H9 (cell line): ENCODE data around the gene POC1B. TPM values are rescaled to one million over a fixed set of nuclear protein-coding genes. Genes with fewer than 3 reads are reported as not detected.

Source experiments
- DNase-seq: peaks from one replicate; pipeline ENCODE4 v3.0.0-alpha.2; 2017
- H2AFZ ChIP-seq: one replicate; pipeline ENCODE4 v1.6.1; 2013; ENCODE audit warnings: mild to moderate bottlenecking, low read length, control low read depth, moderate library complexity
- H2AK5ac ChIP-seq: 2 replicates; pipeline ENCODE4 v1.6.1; 2013; ENCODE audit warnings: low read length, control low read depth, mixed read lengths; ENCODE audit not compliant: insufficient read length
- H2BK120ac ChIP-seq: one replicate; pipeline ENCODE4 v1.6.1; 2013; ENCODE audit warnings: low read depth, mild to moderate bottlenecking, low read length, control low read depth, inconsistent platforms; ENCODE audit not compliant: poor library complexity, severe bottlenecking
- H2BK12ac ChIP-seq: 2 replicates; pipeline ENCODE4 v1.6.1; 2013; ENCODE audit warnings: low read length, control low read depth, mixed read lengths, low read depth; ENCODE audit not compliant: insufficient read length
- H2BK15ac ChIP-seq: 2 replicates; pipeline ENCODE4 v1.6.1; 2013; ENCODE audit warnings: low read depth, low read length, control low read depth
- H2BK20ac ChIP-seq: one replicate; pipeline ENCODE4 v1.6.1; 2013; ENCODE audit warnings: low read depth, mild to moderate bottlenecking, low read length, control low read depth, inconsistent platforms; ENCODE audit not compliant: poor library complexity, severe bottlenecking
- H2BK5ac ChIP-seq: 2 replicates; pipeline ENCODE4 v1.6.1; 2013; ENCODE audit warnings: low read length, control low read depth, mixed read lengths; ENCODE audit not compliant: insufficient read length
- H3K14ac ChIP-seq: 2 replicates; pipeline ENCODE4 v1.6.1; 2013; ENCODE audit warnings: low read length, control low read depth; ENCODE audit not compliant: insufficient read depth
- H3K18ac ChIP-seq: 2 replicates; pipeline ENCODE4 v1.6.1; 2013; ENCODE audit warnings: low read depth, mild to moderate bottlenecking, mixed read lengths, low read length, control low read depth; ENCODE audit not compliant: insufficient read length
- H3K23ac ChIP-seq: 2 replicates; pipeline ENCODE4 v1.6.1; 2013; ENCODE audit warnings: low read length, control low read depth, mixed read lengths, low read depth; ENCODE audit not compliant: insufficient read length
- H3K23me2 ChIP-seq: 2 replicates; pipeline ENCODE4 v1.6.1; 2013; ENCODE audit warnings: low read depth, mild to moderate bottlenecking, mixed read lengths, low read length, control low read depth; ENCODE audit not compliant: insufficient read length, poor library complexity, severe bottlenecking
- H3K27ac ChIP-seq: 2 replicates; pipeline ENCODE4 v1.5.1; 2013; ENCODE audit warnings: low read length, control low read depth, mixed read lengths, low read depth; ENCODE audit not compliant: insufficient read length
- H3K27me3 ChIP-seq: 2 replicates; pipeline ENCODE4 v1.6.1; 2013; ENCODE audit warnings: low read length, control low read depth, inconsistent platforms; ENCODE audit not compliant: insufficient read depth
- H3K4ac ChIP-seq: 2 replicates; pipeline ENCODE4 v1.6.1; 2013; ENCODE audit warnings: low read depth, mild to moderate bottlenecking, control low read depth, inconsistent platforms, low read length, moderate library complexity
- H3K4me1 ChIP-seq: 2 replicates; pipeline ENCODE4 v1.6.1; 2013; ENCODE audit warnings: low read length, control low read depth, inconsistent platforms; ENCODE audit not compliant: insufficient read depth
- H3K4me2 ChIP-seq: 2 replicates; pipeline ENCODE4 v1.6.1; 2013; ENCODE audit warnings: low read length, control low read depth, mixed read lengths; ENCODE audit not compliant: insufficient read length, insufficient read depth
- H3K56ac ChIP-seq: 2 replicates; pipeline ENCODE4 v1.6.1; 2013; ENCODE audit warnings: low read depth, mild to moderate bottlenecking, mixed read lengths, low read length, control low read depth; ENCODE audit not compliant: insufficient read length
- H3K79me1 ChIP-seq: 2 replicates; pipeline ENCODE4 v1.6.1; 2013; ENCODE audit warnings: low read depth, mild to moderate bottlenecking, moderate library complexity, low read length, control low read depth, inconsistent platforms; ENCODE audit not compliant: insufficient read depth, poor library complexity, severe bottlenecking
- H3K79me2 ChIP-seq: 2 replicates; pipeline ENCODE4 v1.6.1; 2013; ENCODE audit warnings: low read length, control low read depth, inconsistent platforms; ENCODE audit not compliant: insufficient read depth
- H3K9ac ChIP-seq: 2 replicates; pipeline ENCODE4 v1.6.1; 2013; ENCODE audit warnings: low read length, control low read depth, mixed read lengths; ENCODE audit not compliant: insufficient read length; ENCODE audit errors: extremely low read depth
- H3K9me3 ChIP-seq: one replicate; pipeline ENCODE4 v1.6.1; 2013; ENCODE audit warnings: low read depth, low read length, inconsistent platforms; ENCODE audit not compliant: control insufficient read depth
- H3T11ph ChIP-seq: one replicate; pipeline ENCODE4 v1.6.1; 2013; ENCODE audit warnings: mild to moderate bottlenecking, low read length, control low read depth, inconsistent platforms
- H4K20me1 ChIP-seq: one replicate; pipeline ENCODE4 v1.6.1; 2013; ENCODE audit not compliant: control insufficient read depth, insufficient read length, insufficient read depth
- H4K5ac ChIP-seq: 2 replicates; pipeline ENCODE4 v1.6.1; 2013; ENCODE audit warnings: low read depth, mild to moderate bottlenecking, mixed read lengths, low read length, control low read depth; ENCODE audit not compliant: insufficient read length
- H4K8ac ChIP-seq: replicated peaks from 2 replicates; pipeline ENCODE4 v1.6.1; 2013; ENCODE audit warnings: low read length, control low read depth, mixed read lengths, low read depth; ENCODE audit not compliant: insufficient read length
- H4K91ac ChIP-seq: 2 replicates; pipeline ENCODE4 v1.6.1; 2013; ENCODE audit warnings: low read depth, mild to moderate bottlenecking, moderate library complexity, mixed read lengths, low read length, control low read depth; ENCODE audit not compliant: insufficient read length
- H3K27ac Mint-ChIP-seq, 3 experiments: 2 replicates in 2 of 3; 3 replicates in 1 of 3; pipeline ENCODE4 v1.8.0; 2020 to 2021; ENCODE audit warnings: mixed read lengths in 3 of 3, mild to moderate bottlenecking in 1 of 3, moderate library complexity in 1 of 3
- H3K27me3 Mint-ChIP-seq: 2 replicates; pipeline ENCODE4 v1.8.0; 2021; ENCODE audit warnings: low read depth, mild to moderate bottlenecking, moderate library complexity, mixed read lengths
- H3K36me3 Mint-ChIP-seq, 3 experiments: 2 replicates in 2 of 3; 3 replicates in 1 of 3; pipeline ENCODE4 v1.8.0; 2020 to 2021; ENCODE audit warnings: low read depth in 3 of 3, mixed read lengths in 3 of 3; ENCODE audit not compliant: insufficient read depth in 1 of 3
- H3K4me1 Mint-ChIP-seq, 2 experiments: 2 replicates each; pipeline ENCODE4 v1.8.0; 2020; ENCODE audit warnings: mixed read lengths in 2 of 2
- H3K4me3 Mint-ChIP-seq, 2 experiments: 2 replicates in 1 of 2; 3 replicates in 1 of 2; pipeline ENCODE4 v1.8.0; 2020 to 2021; ENCODE audit warnings: mild to moderate bottlenecking in 2 of 2, mixed read lengths in 2 of 2, moderate library complexity in 1 of 2
- H3K9me3 Mint-ChIP-seq, 2 experiments: 2 replicates in 1 of 2; 3 replicates in 1 of 2; pipeline ENCODE4 v1.8.0; 2020; ENCODE audit warnings: mild to moderate bottlenecking in 2 of 2, mixed read lengths in 2 of 2, moderate library complexity in 1 of 2
- CTCF ChIP-seq: fragments of 200-600 bp; sonication (generic); conservative IDR thresholded peaks from 3 replicates; pipeline ENCODE4 v1.8.0; 2021; ENCODE audit warnings: antibody characterized with exemption, mild to moderate bottlenecking
- WGBS: extraction: QIAGEN DNeasy Blood & Tissue Kit; methylation state at CpG from one replicate; pipeline ENCODE4 v1.1.7; 2013; ENCODE audit warnings: missing lambda C conversion rate, low lambda C conversion rate, mixed read lengths; ENCODE audit not compliant: insufficient read length; ENCODE audit errors: extremely low coverage; 5-methylcytosine and 5-hydroxymethylcytosine counted together
- total RNA-seq: library from RNA; stranded (reverse); gene quantifications from 2 replicates; pipeline ENCODE4 v1.2.1, GENCODE V29; 2021

Gene POC1B
- total RNA-seq, 1 experiment from 2014 or later: 12.5 TPM

DNA sequence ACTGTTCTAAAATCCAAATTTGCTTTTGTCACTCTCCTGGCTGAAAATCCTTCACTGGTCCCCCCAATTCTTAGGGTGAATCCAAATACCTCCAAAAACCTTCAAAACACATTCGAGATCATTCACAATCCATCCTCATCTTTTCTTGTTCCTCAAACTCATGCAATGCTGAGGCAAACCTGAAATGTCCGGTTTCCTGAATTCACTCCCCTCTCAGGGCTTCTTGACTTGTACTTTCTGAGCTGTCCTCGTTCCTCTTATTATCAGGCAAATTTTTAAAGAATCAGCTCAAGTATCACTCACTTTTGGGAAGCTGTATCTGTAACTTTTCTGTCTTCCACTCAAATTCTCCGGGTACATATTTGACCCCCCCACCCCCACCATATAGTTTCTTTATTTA lies 88.6 kb downstream of the POC1B start:
- no peak for DNase-seq
- no peak overlapping the region for H3T11ph ChIP-seq
- no peak overlapping the region for H3K14ac ChIP-seq
- H4K5ac ChIP-seq: no peak overlapping the region
- no CpG with 5 or more reads among the region's 4 CpGs for WGBS
- H3K9ac ChIP-seq: no peak overlapping the region
- H3K79me2 ChIP-seq: no peaks in the 10 kb centered on the region
- H2AK5ac ChIP-seq: no peak overlapping the region
- H4K20me1 ChIP-seq: no peaks in the 10 kb centered on the region
- H3K9me3 Mint-ChIP-seq: peaks cover 13% of the 10 kb centered on the region in 2 experiments
- no peak overlapping the region for H3K18ac ChIP-seq
- H3K9me3 ChIP-seq: peaks cover 6% of the 10 kb centered on the region
- H3K4me1 ChIP-seq: no peaks in the 10 kb centered on the region
- no peaks in the 10 kb centered on the region for H3K4me1 Mint-ChIP-seq
- TF ChIP-seq CTCF: no peak
- H3K27me3 ChIP-seq: no peaks in the 10 kb centered on the region
- H2AFZ ChIP-seq: no peak overlapping the region
- H3K4me3 Mint-ChIP-seq: no peak overlapping the region
- no peak overlapping the region for H4K91ac ChIP-seq
- no peak overlapping the region for H4K8ac ChIP-seq
- no peak overlapping the region for H2BK20ac ChIP-seq
- H3K36me3 Mint-ChIP-seq: peaks cover 13 to 33% (median 14%) of the 10 kb centered on the region in 3 experiments
- no peak overlapping the region for H2BK12ac ChIP-seq
- no peak overlapping the region for H3K4me2 ChIP-seq
- no peak overlapping the region for H3K23ac ChIP-seq
- H3K27me3 Mint-ChIP-seq: no peaks in the 10 kb centered on the region; the same call in 1 of the 2 replicates
- H3K27ac Mint-ChIP-seq: no peak overlapping the region
- no peak overlapping the region for H2BK15ac ChIP-seq
- H2BK120ac ChIP-seq: no peak overlapping the region
- H3K27ac ChIP-seq: no peak overlapping the region
- H2BK5ac ChIP-seq: no peak overlapping the region
- H3K23me2 ChIP-seq: no peaks in the 10 kb centered on the region
- H3K56ac ChIP-seq: no peak overlapping the region
- H3K79me1 ChIP-seq: no peaks in the 10 kb centered on the region
- no peak overlapping the region for H3K4ac ChIP-seq
